Lower leg skin (tissue), 3 donors: ENCODE data around the gene CPXM2.

Experiments used
- POLR2A ChIP-seq, 2 donors: fragments of 450-650 bp; IDR thresholded peaks; one replicate each; pipeline ENCODE4 v1.6.1; 2016 to 2017; ENCODE audit warnings: antibody characterized with exemption in 2 of 2, mild to moderate bottlenecking in 1 of 2, moderate library complexity in 1 of 2
- TF ChIP-seq, protein P1 (sequence below), 3 donors: fragments of 450-650 bp; IDR thresholded peaks; one replicate each; pipeline ENCODE4 v1.5.1; 2016; ENCODE audit warnings: antibody characterized with exemption in 3 of 3, mild to moderate bottlenecking in 3 of 3, moderate library complexity in 2 of 3

DNA sequence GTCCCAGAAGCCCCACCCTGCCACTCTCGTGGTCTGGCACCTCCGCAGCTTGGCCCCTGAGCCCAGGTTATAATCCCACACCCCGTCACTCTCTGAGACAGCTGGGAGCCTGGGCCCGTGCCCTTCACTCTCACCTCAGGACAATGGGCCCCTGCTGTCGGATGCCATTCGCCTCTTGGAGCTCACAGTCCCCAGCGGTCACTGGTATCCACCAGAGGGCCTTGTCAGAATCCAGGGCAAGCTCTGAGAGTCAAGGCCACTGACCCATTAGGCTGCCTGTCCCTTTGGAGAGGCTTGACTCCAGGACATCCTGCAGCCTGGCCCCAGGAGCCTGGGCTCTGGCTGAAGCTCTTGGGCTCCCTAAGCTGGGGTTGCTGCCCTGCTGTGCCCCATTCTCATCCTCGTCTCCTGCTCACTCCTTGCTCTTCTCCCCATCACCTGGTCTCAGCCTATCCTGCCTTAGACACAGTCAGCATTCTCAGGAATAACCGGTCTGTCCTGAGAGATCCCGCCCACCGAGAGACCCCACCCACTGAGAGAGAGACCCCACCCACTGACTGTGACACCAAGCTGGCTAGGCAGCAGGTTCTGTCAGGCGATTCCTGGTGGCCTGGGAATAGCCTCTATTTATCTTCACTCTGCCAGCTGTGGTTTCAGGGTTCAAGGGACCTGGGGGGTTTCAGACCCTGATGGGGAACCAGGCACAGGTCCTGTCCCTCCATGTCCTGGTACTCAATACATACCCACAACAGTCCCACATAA lies 27.7 kb downstream of the CPXM2 start:
- TF ChIP-seq, protein P1, sequence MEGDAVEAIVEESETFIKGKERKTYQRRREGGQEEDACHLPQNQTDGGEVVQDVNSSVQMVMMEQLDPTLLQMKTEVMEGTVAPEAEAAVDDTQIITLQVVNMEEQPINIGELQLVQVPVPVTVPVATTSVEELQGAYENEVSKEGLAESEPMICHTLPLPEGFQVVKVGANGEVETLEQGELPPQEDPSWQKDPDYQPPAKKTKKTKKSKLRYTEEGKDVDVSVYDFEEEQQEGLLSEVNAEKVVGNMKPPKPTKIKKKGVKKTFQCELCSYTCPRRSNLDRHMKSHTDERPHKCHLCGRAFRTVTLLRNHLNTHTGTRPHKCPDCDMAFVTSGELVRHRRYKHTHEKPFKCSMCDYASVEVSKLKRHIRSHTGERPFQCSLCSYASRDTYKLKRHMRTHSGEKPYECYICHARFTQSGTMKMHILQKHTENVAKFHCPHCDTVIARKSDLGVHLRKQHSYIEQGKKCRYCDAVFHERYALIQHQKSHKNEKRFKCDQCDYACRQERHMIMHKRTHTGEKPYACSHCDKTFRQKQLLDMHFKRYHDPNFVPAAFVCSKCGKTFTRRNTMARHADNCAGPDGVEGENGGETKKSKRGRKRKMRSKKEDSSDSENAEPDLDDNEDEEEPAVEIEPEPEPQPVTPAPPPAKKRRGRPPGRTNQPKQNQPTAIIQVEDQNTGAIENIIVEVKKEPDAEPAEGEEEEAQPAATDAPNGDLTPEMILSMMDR (IDR thresholded peaks at IDR 0.05): no peak
- no peak for TF ChIP-seq POLR2A (IDR thresholded peaks at IDR 0.05)
